Testis (tissue), 2 donors: ENCODE measurements around the gene ANO2.

Experiments used
- POLR2A ChIP-seq: fragments of 450-650 bp; IDR thresholded peaks from one replicate; pipeline ENCODE4 v1.6.1; 2017; ENCODE audit warnings: antibody characterized with exemption, mild to moderate bottlenecking, moderate library complexity
- TF ChIP-seq, protein P1 (sequence below), 3 experiments: fragments of 450-650 bp in 2 of 3; fragments of 200-600 bp in 1 of 3; sonication (generic) in 1 of 3; IDR thresholded peaks; one replicate each; pipeline ENCODE4 v1.5.1; 2016 to 2019; ENCODE audit warnings: antibody characterized with exemption in 3 of 3, mild to moderate bottlenecking in 2 of 3, moderate library complexity in 1 of 3

DNA sequence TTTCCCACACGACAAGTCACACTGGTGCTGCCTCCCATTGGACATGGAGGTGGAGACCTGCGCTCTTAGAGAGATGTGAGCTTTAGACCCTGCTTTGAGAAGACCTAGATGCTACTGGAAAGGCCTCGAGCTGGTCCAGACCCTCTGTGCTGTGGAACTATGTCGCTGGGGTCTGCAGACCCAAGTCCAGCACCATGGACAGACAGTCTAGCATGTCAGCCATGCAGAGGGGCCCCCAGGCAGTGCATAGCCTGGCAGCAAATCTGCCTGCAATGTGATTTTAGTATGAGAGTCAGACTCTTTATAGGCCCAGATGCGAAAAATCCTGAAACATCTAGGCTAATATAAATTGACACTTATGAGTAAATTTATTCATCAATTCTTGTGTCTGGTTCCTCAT is 371.7 kb downstream of the ANO2 start:
- no peak for TF ChIP-seq POLR2A
- TF ChIP-seq, protein P1, sequence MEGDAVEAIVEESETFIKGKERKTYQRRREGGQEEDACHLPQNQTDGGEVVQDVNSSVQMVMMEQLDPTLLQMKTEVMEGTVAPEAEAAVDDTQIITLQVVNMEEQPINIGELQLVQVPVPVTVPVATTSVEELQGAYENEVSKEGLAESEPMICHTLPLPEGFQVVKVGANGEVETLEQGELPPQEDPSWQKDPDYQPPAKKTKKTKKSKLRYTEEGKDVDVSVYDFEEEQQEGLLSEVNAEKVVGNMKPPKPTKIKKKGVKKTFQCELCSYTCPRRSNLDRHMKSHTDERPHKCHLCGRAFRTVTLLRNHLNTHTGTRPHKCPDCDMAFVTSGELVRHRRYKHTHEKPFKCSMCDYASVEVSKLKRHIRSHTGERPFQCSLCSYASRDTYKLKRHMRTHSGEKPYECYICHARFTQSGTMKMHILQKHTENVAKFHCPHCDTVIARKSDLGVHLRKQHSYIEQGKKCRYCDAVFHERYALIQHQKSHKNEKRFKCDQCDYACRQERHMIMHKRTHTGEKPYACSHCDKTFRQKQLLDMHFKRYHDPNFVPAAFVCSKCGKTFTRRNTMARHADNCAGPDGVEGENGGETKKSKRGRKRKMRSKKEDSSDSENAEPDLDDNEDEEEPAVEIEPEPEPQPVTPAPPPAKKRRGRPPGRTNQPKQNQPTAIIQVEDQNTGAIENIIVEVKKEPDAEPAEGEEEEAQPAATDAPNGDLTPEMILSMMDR (IDR thresholded peaks at IDR 0.05) = no peak
